Thoracic aorta (tissue), 2 donors: ENCODE measurements around the gene KIF26B. TPM values are rescaled to one million over a fixed set of nuclear protein-coding genes. Genes with fewer than 3 reads are reported as not detected.

ENCODE experiments used
- ATAC-seq: fragments of 150-250 bp; one replicate; pipeline ENCODE4 v1.8.0; 2017; ENCODE audit warnings: low read depth; ENCODE audit not compliant: insufficient number of reproducible peaks, low FRiP score
- DNase-seq: peaks from one replicate; pipeline ENCODE4 v3.0.0-alpha.2; 2020; ENCODE audit warnings: low spot score
- H3K27ac ChIP-seq, 2 donors: fragments of 200-600 bp; sonication (generic); 1 replicate in 1 of 2; 2 replicates in 1 of 2; pipeline ENCODE4 v1.5.1; 2016; ENCODE audit warnings: mild to moderate bottlenecking in 2 of 2, moderate library complexity in 2 of 2
- H3K27me3 ChIP-seq: fragments of 200-600 bp; sonication (generic); replicated peaks from 2 replicates; pipeline ENCODE4 v1.6.0; 2016; ENCODE audit warnings: mild to moderate bottlenecking; ENCODE audit not compliant: insufficient read depth
- H3K36me3 ChIP-seq: fragments of 200-600 bp; sonication (generic); one replicate; pipeline ENCODE4 v1.5.1; 2016
- H3K4me1 ChIP-seq, 2 donors: fragments of 200-600 bp; sonication (generic); 1 replicate in 1 of 2; 2 replicates in 1 of 2; pipeline versions ENCODE4 v1.5.1 to v1.6.0; 2016; ENCODE audit warnings: low read depth in 2 of 2, mild to moderate bottlenecking in 1 of 2; ENCODE audit not compliant: control insufficient read depth in 1 of 2
- H3K4me3 ChIP-seq: fragments of 200-600 bp; sonication (generic); 2 replicates; pipeline ENCODE4 v1.5.1; 2016; ENCODE audit warnings: mild to moderate bottlenecking
- H3K9me3 ChIP-seq: fragments of 200-600 bp; sonication (generic); 2 replicates; pipeline ENCODE4 v1.5.1; 2016
- CTCF ChIP-seq: fragments of 200-600 bp; sonication (generic); IDR thresholded peaks from one replicate; pipeline ENCODE4 v1.5.1; 2019; ENCODE audit warnings: antibody characterized with exemption
- total RNA-seq, 2 donors: library from RNA; depleted of rRNA; stranded (reverse); fragments of >200 nt; gene quantifications; one replicate each; pipeline versions ENCODE4 v1.1.0 to v1.2.3, GENCODE V29; 2016

Gene KIF26B
- total RNA-seq, 2 donors from 2014 or later, result 0.14 to 0.41 TPM

DNA sequence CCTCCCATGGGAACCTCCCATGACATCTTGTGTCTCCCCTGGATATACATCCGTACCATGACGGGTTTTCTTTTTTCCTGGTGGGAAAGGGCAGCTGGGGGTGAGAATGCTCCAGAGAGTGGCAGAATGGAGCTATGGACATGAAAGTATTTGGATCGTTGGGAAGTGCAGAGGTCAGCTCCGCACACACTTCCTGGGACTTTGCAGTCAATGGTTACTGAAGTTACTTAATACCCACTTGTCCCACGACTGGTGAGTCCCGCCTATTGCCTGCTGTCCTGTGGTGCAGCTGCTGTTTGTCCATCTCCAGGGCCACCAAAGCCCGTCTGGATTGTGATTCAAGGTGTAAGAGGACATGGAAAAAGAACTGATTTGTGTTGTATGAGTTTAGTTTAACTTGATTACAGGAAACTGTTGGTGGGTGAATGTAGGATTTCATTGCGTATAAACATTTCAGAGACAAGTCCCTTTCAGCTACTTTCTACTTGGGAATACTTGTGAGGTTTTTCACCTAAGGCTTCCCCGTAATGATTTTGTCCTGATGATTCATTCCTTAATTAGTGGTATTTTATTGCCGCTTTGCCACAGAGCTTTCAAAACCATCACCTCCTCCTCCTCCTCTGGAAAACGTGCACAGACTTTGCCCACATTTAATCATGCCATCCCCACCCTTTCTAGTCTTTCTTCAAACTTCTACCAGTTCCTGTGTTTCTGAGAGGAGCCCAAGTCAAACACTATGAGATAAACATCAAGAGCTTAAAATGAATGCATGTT lies 308.8 kb downstream of the KIF26B start:
- Histone ChIP-seq H3K27me3 (no peaks in the 10 kb centered on the region), H3K27ac (no peak overlapping the region), H3K36me3 (no peaks in the 10 kb centered on the region), H3K9me3 (no peaks in the 10 kb centered on the region), H3K4me1 (no peaks in the 10 kb centered on the region), H3K4me3 (no peak overlapping the region)
- TF ChIP-seq CTCF, result no peak
- ATAC-seq (no peak), DNase-seq (no peak)

GRCh38 chr1:245464290-245464689 lies 309.5 kb downstream of the KIF26B start:
- H3K27ac ChIP-seq, result no peak overlapping the region
- no peak for ATAC-seq
- H3K36me3 ChIP-seq, result no peaks in the 10 kb centered on the region
- H3K4me1 ChIP-seq, result no peaks in the 10 kb centered on the region
- H3K4me3 ChIP-seq, result no peak overlapping the region
- no peaks in the 10 kb centered on the region for H3K27me3 ChIP-seq
- TF ChIP-seq CTCF, result no peak
- no peak for DNase-seq
- H3K9me3 ChIP-seq, result no peaks in the 10 kb centered on the region

- ATAC-seq, result no peak
- no peak for TF ChIP-seq CTCF
- H3K9me3 ChIP-seq, result no peaks in the 10 kb centered on the region
- no peak overlapping the region for H3K27ac ChIP-seq
- H3K4me1 ChIP-seq, result no peaks in the 10 kb centered on the region
- H3K36me3 ChIP-seq, result no peaks in the 10 kb centered on the region
- DNase-seq, result no peak
- no peaks in the 10 kb centered on the region for H3K27me3 ChIP-seq
- H3K4me3 ChIP-seq, result no peak overlapping the region
Measured at GRCh38 chr1:245465666-245466065, 310.9 kb downstream of the KIF26B start.

DNA sequence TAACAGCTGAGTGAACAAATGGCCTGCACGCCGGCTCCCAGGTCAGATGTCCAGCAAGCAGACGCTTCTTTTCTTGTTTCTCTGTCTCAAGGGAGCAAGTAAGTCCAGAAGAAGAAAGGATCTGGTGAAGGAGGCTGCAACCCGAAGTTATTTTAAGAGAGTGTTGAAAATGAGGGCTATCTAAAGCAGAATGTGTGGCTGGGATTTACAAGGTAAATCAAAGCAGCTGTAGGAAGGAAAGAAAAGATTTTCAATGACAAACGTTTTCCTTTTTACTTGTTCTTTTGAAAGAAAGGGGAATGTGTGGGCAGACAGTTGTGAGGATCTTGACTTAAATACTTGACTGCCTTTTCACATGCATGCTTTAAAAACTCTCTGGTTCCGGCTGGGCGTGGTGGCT lies 311.5 kb downstream of the KIF26B start:
- Histone ChIP-seq H3K27ac (no peak overlapping the region), H3K27me3 (no peaks in the 10 kb centered on the region), H3K4me1 (no peaks in the 10 kb centered on the region), H3K4me3 (no peak overlapping the region), H3K9me3 (no peaks in the 10 kb centered on the region), H3K36me3 (no peaks in the 10 kb centered on the region)
- ATAC-seq (no peak), DNase-seq (no peak)
- no peak for TF ChIP-seq CTCF

DNA sequence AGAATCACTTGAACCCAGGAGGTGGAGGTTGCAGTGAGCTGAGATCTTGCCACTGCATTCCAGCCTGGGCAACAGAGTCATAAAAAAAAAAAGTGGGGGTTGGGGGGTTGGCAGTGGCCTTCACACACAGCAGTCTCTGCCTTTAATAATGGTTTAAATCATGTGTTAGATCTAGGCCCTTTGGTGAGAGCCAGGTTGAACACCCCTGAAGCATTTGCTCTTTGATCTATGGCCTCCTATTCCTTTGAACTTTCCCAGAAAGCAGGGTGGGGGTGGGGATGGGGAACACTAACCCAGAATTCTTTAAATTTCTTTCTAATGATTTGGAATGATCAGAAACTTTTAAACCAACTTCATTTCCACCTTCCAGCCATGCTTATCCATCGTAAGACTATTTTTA lies 313.0 kb downstream of the KIF26B start:
- H3K36me3 ChIP-seq, result no peaks in the 10 kb centered on the region
- H3K4me1 ChIP-seq, result no peaks in the 10 kb centered on the region
- DNase-seq, result no peak
- no peaks in the 10 kb centered on the region for H3K9me3 ChIP-seq
- no peak overlapping the region for H3K27ac ChIP-seq
- H3K27me3 ChIP-seq, result no peaks in the 10 kb centered on the region
- ATAC-seq, result no peak
- no peak overlapping the region for H3K4me3 ChIP-seq
- no peak for TF ChIP-seq CTCF
